ENCODE results near the gene FBXL3. TPM values are rescaled to one million over a fixed set of nuclear protein-coding genes. Genes with fewer than 3 reads are reported as not detected.

FBXL3 gene
- total and polyA plus RNA-seq, 2 of the 8 experiments (the other 6 are each of a cell fraction or from before 2014, with no cell fraction given), result 4.9 to 14.9 TPM

DNA sequence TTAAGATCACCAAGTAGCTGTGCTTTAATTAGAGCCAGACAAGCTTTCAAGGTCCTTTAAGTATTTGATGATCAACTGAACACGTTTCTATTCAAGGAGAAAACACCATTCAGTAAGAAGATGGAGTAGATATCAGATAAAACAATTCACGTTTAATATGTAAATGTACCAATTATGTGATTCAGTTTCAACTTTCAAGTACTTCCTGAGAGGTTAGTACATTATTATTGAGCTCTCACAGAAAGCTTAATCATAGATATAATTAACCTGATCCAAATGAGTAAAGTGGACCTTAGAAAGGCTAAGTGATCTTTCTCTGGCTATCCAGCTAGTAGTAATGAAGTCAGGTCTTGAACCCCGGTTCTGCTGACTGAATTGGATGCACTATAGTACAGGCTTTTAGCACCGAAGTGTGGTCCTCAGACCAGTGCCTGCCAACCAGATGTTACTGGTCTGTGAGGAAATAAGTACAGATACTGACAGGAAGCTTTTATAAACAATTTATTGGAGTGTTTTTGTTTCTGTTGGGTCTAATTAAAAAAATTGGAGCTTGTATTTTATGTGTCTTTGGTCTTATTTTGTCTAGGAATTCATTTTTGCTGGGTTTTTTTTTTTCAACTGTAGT is 24.9 kb downstream of the FBXL3 start:
- Histone ChIP-seq H3K4me3 (ENCODE audit: extremely low read depth in 1 of 4, insufficient read depth in 2 of 4, low read depth in 3 of 4, low read length in 4 of 4) (no peak overlapping the region), H3K36me3 (ENCODE audit: control insufficient read depth in 2 of 4, insufficient read depth in 4 of 4, low read length in 3 of 4) (peaks cover 3 to 20% (median 8%) of the 10 kb centered on the region in 4 experiments; a peak in 7 of 8 replicates), H4K8ac (ENCODE audit: extremely low read depth, insufficient read depth, low read length) (no peak overlapping the region), H3K4me2 (ENCODE audit: insufficient read depth in 1 of 2, low read depth in 2 of 2, low read length in 2 of 2) (no peak overlapping the region), H3K23ac (ENCODE audit: insufficient read length) (no peak overlapping the region), H2BK5ac (ENCODE audit: low read depth, low read length) (no peak overlapping the region), H3K18ac (ENCODE audit: extremely low read depth, low read length) (no peak overlapping the region), H4K5ac (ENCODE audit: insufficient read length, low read depth, low read length) (no peak overlapping the region), H3K4ac (replicated peaks; ENCODE audit: insufficient read length, low read depth, low read length) (no peak overlapping the region), H2AFZ (ENCODE audit: low read length) (no peak overlapping the region), H3K9ac (replicated peaks in 1 of 4; ENCODE audit: extremely low read depth in 1 of 4, low read depth in 3 of 4, low read length in 3 of 4) (no peak overlapping the region), H2AK5ac (ENCODE audit: low read depth, low read length) (no peak overlapping the region), H3K23me2 (ENCODE audit: low read depth, low read length) (no peaks in the 10 kb centered on the region), H2BK12ac (ENCODE audit: low read depth, low read length) (no peak overlapping the region), H3K27ac (ENCODE audit: low read depth, low read length) (no peak overlapping the region), H3K56ac (replicated peaks; ENCODE audit: insufficient read length, low read depth, low read length) (no peak overlapping the region), H3K79me1 (ENCODE audit: low read depth, low read length) (no peaks in the 10 kb centered on the region; the same call in 1 of the 2 replicates), H3K79me2 (ENCODE audit: control insufficient read depth in 1 of 2, insufficient read depth in 2 of 2, low read length in 2 of 2) (no peaks in the 10 kb centered on the region), H4K20me1 (replicated peaks in 1 of 2; ENCODE audit: control insufficient read depth in 1 of 2, insufficient read depth in 2 of 2, low read length in 2 of 2) (no peaks in the 10 kb centered on the region), H4K91ac (replicated peaks; ENCODE audit: insufficient read length, low read length) (no peak overlapping the region), H3K9me3 (ENCODE audit: insufficient read depth in 2 of 2, low read depth in 1 of 2, low read length in 1 of 2) (no peaks in the 10 kb centered on the region), H3K4me1 (replicated peaks in 1 of 4; ENCODE audit: control insufficient read depth in 3 of 4, insufficient read depth in 4 of 4, low read length in 3 of 4) (no peaks in the 10 kb centered on the region), H2BK20ac (ENCODE audit: low read length) (no peak overlapping the region), H3K27me3 (replicated peaks in 1 of 4; ENCODE audit: control insufficient read depth in 3 of 4, extremely low read depth in 1 of 4, insufficient read depth in 3 of 4, low read length in 3 of 4) (no peaks in the 10 kb centered on the region), H2BK15ac (ENCODE audit: low read length) (no peak overlapping the region), H3K14ac (ENCODE audit: insufficient read length) (no peak overlapping the region), H2BK120ac (replicated peaks; ENCODE audit: low read depth, low read length) (no peak overlapping the region)
- FAIRE-seq (no peak), DNase-seq (ENCODE audit: low read depth in 1 of 2, low spot score in 2 of 2) (no peak)
- WGBS, 2 experiments (ENCODE audit: extremely low coverage in 1 of 2, insufficient coverage in 1 of 2, insufficient read length in 1 of 2, insufficient replicate concordance in 2 of 2, low coverage in 1 of 2, low lambda C conversion rate in 2 of 2, missing lambda C conversion rate in 1 of 2), result 91% methylated on average over 4 of the region's 4 CpGs; no CpG with 5 or more reads in 1 of the 2 experiments
- ChIA-PET POLR2A (ENCODE audit: partially characterized antibody) (interaction anchor here (0.9 to 1.6 kb wide), 5 partner anchors 9 to 24 kb away, joined by 3 to 8 read pairs (median 4); partner anchors contain the start of genes CLN5 and FBXL3), CTCF (ENCODE audit: partially characterized antibody) (interaction anchor here (0.7 to 4.7 kb wide), 16 partner anchors 9 to 1310 kb away, joined by 3 to 26 read pairs (median 3); partner anchors contain the start of gene CLN5)
- TF ChIP-seq CBX8 (IDR thresholded peaks at IDR 0.05; ENCODE audit: borderline replicate concordance, low read depth, low read length) (no peak), EGR1 (IDR thresholded peaks at IDR 0.05; ENCODE audit: borderline replicate concordance, low read depth, low read length) (no peak), TAF7 (optimal IDR thresholded peaks at IDR 0.05; ENCODE audit: borderline replicate concordance, low read depth, low read length) (no peak), SP1 (IDR thresholded peaks at IDR 0.05; ENCODE audit: low read depth, low read length) (no peak)
